HCT116 (cell line): ENCODE results near the gene TBL1X. TPM values are rescaled to one million over a fixed set of nuclear protein-coding genes. Genes with fewer than 3 reads are reported as not detected.
A peak's percentile ranks its signal among the peaks of the same experiment; 100 is the strongest.

Experiments
- ATAC-seq: fragments of 200-7000 bp; cut with Tn5 transposase; 2 replicates; pipeline ENCODE4 v1.9.1; 2020; ENCODE audit warnings: mild to moderate bottlenecking, moderate library complexity
- BruUV-seq: library from RNA; stranded (reverse); fragments of 400-500 nt; replicated peaks from 2 replicates; lab custom pipeline; 2021; lab: Mats Ljungman, UMichigan
- CTCF ChIA-PET: fragments of 300-600 bp; sonication (Branson Sonifier 250); formaldehyde crosslinking; loops from one replicate; lab custom pipeline; 2021; ENCODE audit warnings: antibody characterized with exemption; lab: Charles Lee
- POLR2A ChIA-PET: fragments of 300-600, 350-600 bp; sonication (Branson Sonifier 250); formaldehyde crosslinking; loops from one replicate; lab custom pipeline; 2021; ENCODE audit warnings: antibody characterized with exemption; lab: Charles Lee
- RAD21 ChIA-PET, 2 experiments: fragments of 300-600 bp; sonication (Branson Sonifier 250); formaldehyde crosslinking; loops; one replicate each; lab custom pipeline; 2023; ENCODE audit warnings: low total read pairs in 2 of 2; ENCODE audit not compliant: uncharacterized antibody in 2 of 2, unreplicated experiment in 2 of 2, low non-redundant PET in 1 of 2; lab: Charles Lee
- DNase-seq: peaks from one replicate; pipeline ENCODE4 v3.0.0-alpha.2; 2010; ENCODE audit warnings: low read depth, low spot score
- H2AFZ ChIP-seq: fragments of 200-600 bp; shearing (Covaris generic), sonication (generic); 2 replicates; pipeline ENCODE4 v1.6.1; 2017; ENCODE audit warnings: low read depth, mixed run types, mixed read lengths, antibody characterized with exemption, low read length; ENCODE audit not compliant: poor library complexity, severe bottlenecking
- H3K27ac ChIP-seq: 2 replicates; pipeline ENCODE4 v1.5.1; 2012; ENCODE audit warnings: low read depth, low read length
- H3K27me3 ChIP-seq: fragments of 200-600 bp; sonication (generic); 2 replicates; pipeline ENCODE4 v1.6.1; 2016; ENCODE audit warnings: mixed run types, low read length, mixed read lengths; ENCODE audit not compliant: insufficient read depth
- H3K36me3 ChIP-seq, 2 experiments: fragments of 200-500 bp in 1 of 2; fragments of 200-600 bp in 1 of 2; sonication (Bioruptor generic) in 1 of 2; sonication (generic) in 1 of 2; 2 replicates each; pipeline versions ENCODE4 v1.5.1 to v1.6.1; 2014 to 2016; ENCODE audit warnings: low read length in 2 of 2, inconsistent platforms in 1 of 2, mixed read lengths in 1 of 2, mixed run types in 1 of 2; ENCODE audit not compliant: insufficient read depth in 2 of 2, control insufficient read depth in 1 of 2
- H3K4me1 ChIP-seq, 2 experiments: fragments of 200-600 bp in 1 of 2; sonication (generic) in 1 of 2; 2 replicates each; pipeline versions ENCODE4 v1.5.1 to v1.6.1; 2012 to 2017; ENCODE audit warnings: low read length in 2 of 2, inconsistent platforms in 1 of 2, mild to moderate bottlenecking in 1 of 2, mixed read lengths in 1 of 2, mixed run types in 1 of 2, moderate library complexity in 1 of 2; ENCODE audit not compliant: insufficient read depth in 2 of 2, control insufficient read depth in 1 of 2
- H3K4me2 ChIP-seq: fragments of 200-600 bp; sonication (generic); 2 replicates; pipeline ENCODE4 v1.6.1; 2017; ENCODE audit warnings: mixed run types, low read length, mixed read lengths
- H3K4me3 ChIP-seq, 2 experiments: fragments of 200-600 bp in 1 of 2; sonication (generic) in 1 of 2; replicated peaks in 1 of 2; 2 replicates each; pipeline ENCODE4 v1.5.1; 2011 to 2016; ENCODE audit warnings: low read length in 2 of 2, control low read depth in 1 of 2, low read depth in 1 of 2, mild to moderate bottlenecking in 1 of 2, mixed read lengths in 1 of 2, mixed run types in 1 of 2
- H3K79me2 ChIP-seq: fragments of 200-600 bp; sonication (generic); 2 replicates; pipeline ENCODE4 v1.6.1; 2017; ENCODE audit warnings: mild to moderate bottlenecking, mixed run types, low read length, moderate library complexity, mixed read lengths; ENCODE audit not compliant: insufficient read depth
- H3K9ac ChIP-seq: fragments of 200-600 bp; sonication (generic); 2 replicates; pipeline ENCODE4 v1.6.1; 2016; ENCODE audit warnings: low read length, mixed read lengths
- H3K9me2 ChIP-seq: fragments of 200-600 bp; sonication (generic), shearing (Covaris generic); 2 replicates; pipeline ENCODE4 v1.6.1; 2017; ENCODE audit warnings: mixed run types, mild to moderate bottlenecking, moderate library complexity; ENCODE audit not compliant: insufficient read depth
- H3K9me3 ChIP-seq, 2 experiments: fragments of 200-500 bp in 1 of 2; fragments of 200-600 bp in 1 of 2; sonication (Bioruptor generic) in 1 of 2; sonication (generic) in 1 of 2; 2 replicates each; pipeline ENCODE4 v1.6.1; 2014 to 2017; ENCODE audit warnings: low read length in 2 of 2, mixed read lengths in 2 of 2, inconsistent platforms in 1 of 2, low read depth in 1 of 2, mild to moderate bottlenecking in 1 of 2, mixed run types in 1 of 2, moderate library complexity in 1 of 2; ENCODE audit not compliant: control insufficient read depth in 1 of 2, insufficient read depth in 1 of 2
- H4K20me1 ChIP-seq: fragments of 200-600 bp; sonication (generic), shearing (Covaris generic); 2 replicates; pipeline ENCODE4 v1.6.1; 2017; ENCODE audit warnings: mixed run types, mild to moderate bottlenecking, moderate library complexity; ENCODE audit not compliant: insufficient read depth
- CBX3 ChIP-seq: IDR thresholded peaks from 2 replicates; pipeline ENCODE4 v1.6.1; 2012; ENCODE audit warnings: low read depth
- CEBPB ChIP-seq: IDR thresholded peaks from 2 replicates; pipeline ENCODE4 v1.6.1; 2012; ENCODE audit warnings: low read depth
- EGR1 ChIP-seq: IDR thresholded peaks from 2 replicates; pipeline ENCODE4 v1.6.1; 2012; ENCODE audit warnings: low read depth
- EZH2 ChIP-seq: fragments of 200-600 bp; sonication (generic); IDR thresholded peaks from 2 replicates; pipeline ENCODE4 v1.6.1; 2017; ENCODE audit warnings: antibody characterized with exemption, mixed run types
- EZH2phosphoT487 ChIP-seq: fragments of 200-600 bp; IDR thresholded peaks from 2 replicates; pipeline ENCODE4 v1.6.1; 2018; ENCODE audit warnings: antibody characterized with exemption, borderline replicate concordance
- POLR2A ChIP-seq: IDR thresholded peaks from 2 replicates; pipeline ENCODE4 v1.7.0; 2011; ENCODE audit warnings: borderline replicate concordance; ENCODE audit not compliant: insufficient read depth, insufficient read length; ENCODE audit errors: extremely low read depth
- POLR2AphosphoS5 ChIP-seq: IDR thresholded peaks from 2 replicates; pipeline ENCODE4 v1.6.1; 2011; ENCODE audit warnings: mild to moderate bottlenecking, low read depth, low read length, moderate library complexity
- RAD21 ChIP-seq: IDR thresholded peaks from 2 replicates; pipeline ENCODE4 v1.6.1; 2012; ENCODE audit warnings: low read depth, mild to moderate bottlenecking
- SP1 ChIP-seq: IDR thresholded peaks from 2 replicates; pipeline ENCODE4 v1.6.1; 2012; ENCODE audit warnings: low read depth
- TCF7L2 ChIP-seq: IDR thresholded peaks from 2 replicates; pipeline ENCODE4 v1.7.0; 2011; ENCODE audit warnings: borderline replicate concordance, inconsistent platforms; ENCODE audit not compliant: insufficient read depth, insufficient read length; ENCODE audit errors: extremely low read depth
- ZFX ChIP-seq: fragments of 450-650 bp; IDR thresholded peaks from 2 replicates; pipeline ENCODE4 v1.6.1; 2017
- intact Hi-C: fragments of 100-400 bp; cut with micrococcal nuclease; formaldehyde crosslinking; loops from 2 replicates; pipeline ENCODE4 v1.10.0; 2022
- total RNA-seq: library from RNA; stranded (reverse); gene quantifications from one replicate; pipeline ENCODE4 v1.2.1, GENCODE V29; 2021; ENCODE audit not compliant: unreplicated experiment
- TF ChIP-seq, protein P1 (sequence below), 3 experiments: fragments of 200-600 bp in 1 of 3; sonication (generic) in 1 of 3; IDR thresholded peaks in 2 of 3; conservative IDR thresholded peaks in 1 of 3; 2 replicates each; pipeline ENCODE4 v1.5.1; 2012 to 2017; ENCODE audit warnings: low read depth in 2 of 3, low read length in 2 of 3, antibody characterized with exemption in 1 of 3, borderline replicate concordance in 1 of 3, control low read depth in 1 of 3, mild to moderate bottlenecking in 1 of 3, mixed read lengths in 1 of 3, mixed run types in 1 of 3, moderate library complexity in 1 of 3; ENCODE audit not compliant: insufficient read depth in 1 of 3
- TF ChIP-seq, protein P2 (sequence below): IDR thresholded peaks from 2 replicates; pipeline ENCODE4 v1.6.1; 2012

TBL1X gene
- total RNA-seq, 1 experiment from 2014 or later: 37.8 TPM

DNA sequence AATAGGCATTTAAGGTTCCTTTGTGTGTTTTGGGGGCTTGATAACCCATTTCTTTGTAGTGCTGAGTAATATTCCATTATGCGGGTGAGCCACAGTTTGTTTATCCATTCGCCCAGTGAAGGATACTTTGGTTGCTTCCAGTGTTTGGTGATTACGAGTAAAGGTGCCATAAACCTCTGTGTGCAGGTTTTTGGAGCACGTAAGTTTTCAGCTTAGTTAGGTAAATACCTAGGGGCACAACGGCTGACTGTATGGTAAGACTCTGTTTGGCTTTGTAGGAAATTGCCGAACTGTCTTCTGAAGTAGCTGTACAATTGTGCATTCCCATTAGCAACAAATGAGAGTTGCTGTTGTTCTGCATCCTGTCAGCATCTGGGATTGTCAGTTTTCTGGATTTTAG, 3.8 kb upstream of the TBL1X start:
- H3K4me3 ChIP-seq: no peak overlapping the region
- ATAC-seq: no peak
- H3K9ac ChIP-seq: no peak overlapping the region
- H3K79me2 ChIP-seq: no peaks in the 10 kb centered on the region
- POLR2A ChIA-PET: no interaction called here
- H3K4me1 ChIP-seq: peaks cover 0 to 26% of the 10 kb centered on the region in 2 experiments; a peak in 3 of 4 replicates
- no TSS peak for BruUV-seq
- H3K27ac ChIP-seq: no peak overlapping the region
- no peak for TF ChIP-seq CEBPB
- RAD21 ChIA-PET: no interaction called here
- H3K9me3 ChIP-seq: no peaks in the 10 kb centered on the region
- no peaks in the 10 kb centered on the region for H3K9me2 ChIP-seq
- intact Hi-C loops: loop anchor here (5.0 kb wide), 2 partner anchors 246 to 656 kb away; no protein-coding TSS in a partner anchor
- H2AFZ ChIP-seq: no peak overlapping the region
- no peak overlapping the region for H3K4me2 ChIP-seq
- no peak for DNase-seq
- CTCF ChIA-PET: no interaction called here
- H3K36me3 ChIP-seq: no peaks in the 10 kb centered on the region
- H3K27me3 ChIP-seq: no peaks in the 10 kb centered on the region
- H4K20me1 ChIP-seq: no peaks in the 10 kb centered on the region

DNA sequence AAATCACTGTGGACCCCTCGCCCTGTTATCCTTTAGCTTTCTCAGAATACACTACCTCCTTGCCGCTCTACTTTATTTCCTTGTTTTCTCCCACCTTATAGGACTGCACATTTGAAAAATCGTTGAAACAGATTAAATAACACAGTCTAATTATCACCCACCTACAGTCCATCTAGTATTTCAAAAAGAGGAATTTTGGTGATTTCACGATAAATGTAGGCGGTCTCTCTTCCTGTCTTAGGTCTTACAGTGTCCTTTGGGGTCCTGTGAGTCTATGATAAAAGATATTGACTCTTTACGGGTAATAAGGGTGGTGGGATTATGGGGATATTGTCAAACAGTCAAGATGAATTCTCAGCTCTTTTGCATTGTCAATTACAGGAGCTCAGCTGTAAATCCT, 2.4 kb upstream of the TBL1X start:
- POLR2A ChIA-PET: interaction anchor here (0.7 to 1.0 kb wide), 2 partner anchors 120 to 291 kb away, joined by 3 to 7 read pairs; no protein-coding TSS in a partner anchor
- H3K4me1 ChIP-seq: peaks cover 2 to 33% of the 10 kb centered on the region in 2 experiments; a peak in 3 of 4 replicates
- DNase-seq (no peak), ATAC-seq (no peak)
- no peaks in the 10 kb centered on the region for H3K9me2 ChIP-seq
- 0 out of 2 replicates have a peak overlapping the region, but pooled peaks have one; percentile 11 for H3K9ac ChIP-seq
- no peaks in the 10 kb centered on the region for H3K36me3 ChIP-seq
- H3K4me3 ChIP-seq: no peak overlapping the region
- no peaks in the 10 kb centered on the region for H3K27me3 ChIP-seq
- intact Hi-C loops: loop anchor here (5.0 kb wide), 2 partner anchors 245 to 655 kb away; no protein-coding TSS in a partner anchor
- H2AFZ ChIP-seq: peak overlapping the region; percentile 80
- H3K27ac ChIP-seq: peak overlapping the region; percentile 13
- H4K20me1 ChIP-seq: no peaks in the 10 kb centered on the region
- TF ChIP-seq SP1 (no peak), TCF7L2 (no peak), POLR2A (no peak), EZH2phosphoT487 (no peak), RAD21 (no peak), POLR2AphosphoS5 (no peak), EGR1 (no peak), ZFX (no peak), EZH2 (no peak), CEBPB (no peak), CBX3 (no peak)
- TF ChIP-seq, protein P1, sequence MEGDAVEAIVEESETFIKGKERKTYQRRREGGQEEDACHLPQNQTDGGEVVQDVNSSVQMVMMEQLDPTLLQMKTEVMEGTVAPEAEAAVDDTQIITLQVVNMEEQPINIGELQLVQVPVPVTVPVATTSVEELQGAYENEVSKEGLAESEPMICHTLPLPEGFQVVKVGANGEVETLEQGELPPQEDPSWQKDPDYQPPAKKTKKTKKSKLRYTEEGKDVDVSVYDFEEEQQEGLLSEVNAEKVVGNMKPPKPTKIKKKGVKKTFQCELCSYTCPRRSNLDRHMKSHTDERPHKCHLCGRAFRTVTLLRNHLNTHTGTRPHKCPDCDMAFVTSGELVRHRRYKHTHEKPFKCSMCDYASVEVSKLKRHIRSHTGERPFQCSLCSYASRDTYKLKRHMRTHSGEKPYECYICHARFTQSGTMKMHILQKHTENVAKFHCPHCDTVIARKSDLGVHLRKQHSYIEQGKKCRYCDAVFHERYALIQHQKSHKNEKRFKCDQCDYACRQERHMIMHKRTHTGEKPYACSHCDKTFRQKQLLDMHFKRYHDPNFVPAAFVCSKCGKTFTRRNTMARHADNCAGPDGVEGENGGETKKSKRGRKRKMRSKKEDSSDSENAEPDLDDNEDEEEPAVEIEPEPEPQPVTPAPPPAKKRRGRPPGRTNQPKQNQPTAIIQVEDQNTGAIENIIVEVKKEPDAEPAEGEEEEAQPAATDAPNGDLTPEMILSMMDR (IDR thresholded peaks at IDR 0.05 in 2 of 3, conservative IDR thresholded peaks at IDR 0.05 in 1 of 3; ENCODE audit: borderline replicate concordance in 1 of 3, insufficient read depth in 1 of 3, low read depth in 2 of 3, low read length in 2 of 3): no peak
- TF ChIP-seq, protein P2, sequence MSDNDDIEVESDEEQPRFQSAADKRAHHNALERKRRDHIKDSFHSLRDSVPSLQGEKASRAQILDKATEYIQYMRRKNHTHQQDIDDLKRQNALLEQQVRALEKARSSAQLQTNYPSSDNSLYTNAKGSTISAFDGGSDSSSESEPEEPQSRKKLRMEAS: no peak
- H3K79me2 ChIP-seq: peaks cover 13% of the 10 kb centered on the region
- CTCF ChIA-PET: no interaction called here
- no peaks in the 10 kb centered on the region for H3K9me3 ChIP-seq
- no TSS peak for BruUV-seq
- RAD21 ChIA-PET: interaction anchor here (0.9 to 1.0 kb wide), 2 partner anchors 120 kb away, joined by 4 read pairs; no protein-coding TSS in a partner anchor
- H3K4me2 ChIP-seq: peak overlapping the region; percentile 74
